Measurements from ENCODE around the gene HTT-AS.

GRCh38 chr4:3082925-3083515 lies 8.7 kb upstream of the HTT-AS start:
- TF ChIP-seq CTCF (IDR thresholded peaks at IDR 0.05; ENCODE audit: insufficient read depth, low read length, poor library complexity, severe bottlenecking): no peak
- TF ChIP-seq EZH2phosphoT487 (conservative IDR thresholded peaks at IDR 0.05; ENCODE audit: low read length): no peak
